ENCODE data around the gene CDK14.

DNA sequence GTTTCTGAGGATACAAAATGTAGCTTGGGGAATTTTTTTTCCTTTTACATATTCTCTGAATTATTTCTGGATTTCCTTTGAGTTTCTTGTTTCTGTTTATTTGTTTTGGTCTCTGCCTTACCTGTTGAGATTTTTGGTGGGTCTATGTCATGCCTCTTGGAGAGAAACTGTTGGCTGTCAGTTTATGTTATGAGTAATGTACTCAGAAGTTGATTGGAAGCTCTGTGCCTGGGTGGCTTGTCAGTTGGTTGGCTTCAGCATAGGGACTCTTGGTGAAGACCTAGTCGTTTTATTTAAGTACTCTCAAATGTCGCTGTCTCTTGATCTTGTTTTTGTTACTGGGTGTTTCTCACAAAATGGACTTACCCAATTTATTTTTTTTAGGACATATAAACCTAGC is 132.4 kb downstream of the CDK14 start:
- TF ChIP-seq, protein P1, sequence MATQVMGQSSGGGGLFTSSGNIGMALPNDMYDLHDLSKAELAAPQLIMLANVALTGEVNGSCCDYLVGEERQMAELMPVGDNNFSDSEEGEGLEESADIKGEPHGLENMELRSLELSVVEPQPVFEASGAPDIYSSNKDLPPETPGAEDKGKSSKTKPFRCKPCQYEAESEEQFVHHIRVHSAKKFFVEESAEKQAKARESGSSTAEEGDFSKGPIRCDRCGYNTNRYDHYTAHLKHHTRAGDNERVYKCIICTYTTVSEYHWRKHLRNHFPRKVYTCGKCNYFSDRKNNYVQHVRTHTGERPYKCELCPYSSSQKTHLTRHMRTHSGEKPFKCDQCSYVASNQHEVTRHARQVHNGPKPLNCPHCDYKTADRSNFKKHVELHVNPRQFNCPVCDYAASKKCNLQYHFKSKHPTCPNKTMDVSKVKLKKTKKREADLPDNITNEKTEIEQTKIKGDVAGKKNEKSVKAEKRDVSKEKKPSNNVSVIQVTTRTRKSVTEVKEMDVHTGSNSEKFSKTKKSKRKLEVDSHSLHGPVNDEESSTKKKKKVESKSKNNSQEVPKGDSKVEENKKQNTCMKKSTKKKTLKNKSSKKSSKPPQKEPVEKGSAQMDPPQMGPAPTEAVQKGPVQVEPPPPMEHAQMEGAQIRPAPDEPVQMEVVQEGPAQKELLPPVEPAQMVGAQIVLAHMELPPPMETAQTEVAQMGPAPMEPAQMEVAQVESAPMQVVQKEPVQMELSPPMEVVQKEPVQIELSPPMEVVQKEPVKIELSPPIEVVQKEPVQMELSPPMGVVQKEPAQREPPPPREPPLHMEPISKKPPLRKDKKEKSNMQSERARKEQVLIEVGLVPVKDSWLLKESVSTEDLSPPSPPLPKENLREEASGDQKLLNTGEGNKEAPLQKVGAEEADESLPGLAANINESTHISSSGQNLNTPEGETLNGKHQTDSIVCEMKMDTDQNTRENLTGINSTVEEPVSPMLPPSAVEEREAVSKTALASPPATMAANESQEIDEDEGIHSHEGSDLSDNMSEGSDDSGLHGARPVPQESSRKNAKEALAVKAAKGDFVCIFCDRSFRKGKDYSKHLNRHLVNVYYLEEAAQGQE (IDR thresholded peaks at IDR 0.05): no peak
- TF ChIP-seq, protein P2, sequence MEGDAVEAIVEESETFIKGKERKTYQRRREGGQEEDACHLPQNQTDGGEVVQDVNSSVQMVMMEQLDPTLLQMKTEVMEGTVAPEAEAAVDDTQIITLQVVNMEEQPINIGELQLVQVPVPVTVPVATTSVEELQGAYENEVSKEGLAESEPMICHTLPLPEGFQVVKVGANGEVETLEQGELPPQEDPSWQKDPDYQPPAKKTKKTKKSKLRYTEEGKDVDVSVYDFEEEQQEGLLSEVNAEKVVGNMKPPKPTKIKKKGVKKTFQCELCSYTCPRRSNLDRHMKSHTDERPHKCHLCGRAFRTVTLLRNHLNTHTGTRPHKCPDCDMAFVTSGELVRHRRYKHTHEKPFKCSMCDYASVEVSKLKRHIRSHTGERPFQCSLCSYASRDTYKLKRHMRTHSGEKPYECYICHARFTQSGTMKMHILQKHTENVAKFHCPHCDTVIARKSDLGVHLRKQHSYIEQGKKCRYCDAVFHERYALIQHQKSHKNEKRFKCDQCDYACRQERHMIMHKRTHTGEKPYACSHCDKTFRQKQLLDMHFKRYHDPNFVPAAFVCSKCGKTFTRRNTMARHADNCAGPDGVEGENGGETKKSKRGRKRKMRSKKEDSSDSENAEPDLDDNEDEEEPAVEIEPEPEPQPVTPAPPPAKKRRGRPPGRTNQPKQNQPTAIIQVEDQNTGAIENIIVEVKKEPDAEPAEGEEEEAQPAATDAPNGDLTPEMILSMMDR (IDR thresholded peaks at IDR 0.05; ENCODE audit: low read depth, low read length, missing input control): no peak
